GM18502 (cell line): ENCODE measurements around the gene KIF5B.
"Not testable (repeated sequence)": the region's sequence is repeated elsewhere in the genome, so short reads cannot be mapped to it uniquely, and the experiment has no call there.

Source experiments
- ATAC-seq: cut with Tn5 transposase; IDR thresholded peaks from one replicate; pipeline ENCODE4 v1.9.1; 2021; ENCODE audit warnings: mild to moderate bottlenecking; ENCODE audit not compliant: unreplicated experiment, poor library complexity

The KIF5B gene

DNA sequence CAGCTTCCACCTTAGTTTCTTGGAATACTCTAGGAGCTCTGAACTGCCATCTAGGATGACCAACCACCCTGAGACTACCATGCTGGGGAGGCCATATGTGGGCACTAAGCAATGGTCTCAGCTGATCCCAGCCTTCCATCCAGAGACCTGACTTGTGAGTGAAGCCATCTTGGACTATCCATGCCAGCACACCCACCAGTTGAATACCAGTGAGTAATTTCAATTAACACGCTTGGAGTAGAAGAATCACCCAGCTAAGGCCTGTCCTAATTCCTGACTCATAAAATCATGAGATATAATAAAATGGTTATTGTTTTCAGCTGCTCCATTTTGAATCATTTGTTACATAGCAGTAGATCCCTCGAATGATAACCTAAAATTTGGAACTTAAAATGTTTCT lies 5.2 kb upstream of the KIF5B start:
- ATAC-seq = no peak

DNA sequence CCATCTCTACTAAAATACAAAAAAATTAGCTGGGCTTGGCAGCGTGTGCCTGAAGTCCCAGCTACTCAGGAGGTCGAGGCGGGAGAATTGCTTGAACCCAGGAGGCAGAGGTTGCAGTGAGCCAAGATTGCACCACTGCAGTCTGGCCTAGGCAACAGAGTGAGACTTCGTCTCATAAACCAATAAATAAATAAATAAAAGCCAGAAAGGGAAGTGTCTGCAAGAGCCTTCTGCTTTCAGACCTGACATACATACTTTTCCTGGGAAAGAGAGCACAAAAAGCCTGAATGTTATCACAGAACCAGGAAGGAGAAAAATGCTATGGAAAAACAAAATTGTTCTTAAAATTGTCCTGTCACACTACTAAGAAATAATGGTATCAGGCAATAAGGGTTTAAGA lies 4.1 kb upstream of the KIF5B start:
- no peak for ATAC-seq

DNA sequence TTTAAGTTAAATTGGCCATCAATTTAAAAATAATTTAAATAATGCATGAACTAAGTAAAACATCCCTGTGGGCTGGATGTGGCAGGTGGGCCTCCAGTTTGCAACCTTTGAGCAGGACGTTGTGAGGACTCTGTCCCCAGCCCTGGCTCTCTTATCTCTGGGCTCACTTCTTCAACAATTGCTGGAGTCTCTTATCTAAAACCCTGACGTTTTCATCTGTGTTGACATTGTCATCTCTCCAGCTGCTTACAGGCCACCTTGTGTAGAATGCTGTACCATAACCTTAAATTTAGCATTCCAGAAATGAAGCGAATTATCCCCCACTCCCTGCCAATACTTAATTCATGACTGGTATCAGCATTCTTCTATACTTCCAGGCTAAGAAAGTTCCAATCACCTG lies 3.2 kb upstream of the KIF5B start:
- no peak for ATAC-seq

DNA sequence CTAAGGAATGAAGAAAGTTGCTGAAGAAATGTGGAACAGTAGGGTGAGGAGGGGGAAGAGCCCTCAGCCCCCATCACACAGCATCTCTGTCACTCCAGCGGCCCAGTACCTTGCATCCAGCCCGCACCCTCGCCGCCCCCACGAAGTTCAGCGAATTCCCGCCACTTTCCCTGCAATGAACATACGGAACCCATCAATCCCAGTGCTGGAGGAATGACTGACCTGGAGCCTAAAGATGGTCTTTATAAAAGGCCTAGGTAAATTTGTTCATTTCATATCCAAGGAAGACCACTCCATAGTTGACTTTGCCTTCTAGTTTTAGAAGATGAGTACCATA lies 779 bp upstream of the KIF5B start:
- no peak for ATAC-seq

DNA sequence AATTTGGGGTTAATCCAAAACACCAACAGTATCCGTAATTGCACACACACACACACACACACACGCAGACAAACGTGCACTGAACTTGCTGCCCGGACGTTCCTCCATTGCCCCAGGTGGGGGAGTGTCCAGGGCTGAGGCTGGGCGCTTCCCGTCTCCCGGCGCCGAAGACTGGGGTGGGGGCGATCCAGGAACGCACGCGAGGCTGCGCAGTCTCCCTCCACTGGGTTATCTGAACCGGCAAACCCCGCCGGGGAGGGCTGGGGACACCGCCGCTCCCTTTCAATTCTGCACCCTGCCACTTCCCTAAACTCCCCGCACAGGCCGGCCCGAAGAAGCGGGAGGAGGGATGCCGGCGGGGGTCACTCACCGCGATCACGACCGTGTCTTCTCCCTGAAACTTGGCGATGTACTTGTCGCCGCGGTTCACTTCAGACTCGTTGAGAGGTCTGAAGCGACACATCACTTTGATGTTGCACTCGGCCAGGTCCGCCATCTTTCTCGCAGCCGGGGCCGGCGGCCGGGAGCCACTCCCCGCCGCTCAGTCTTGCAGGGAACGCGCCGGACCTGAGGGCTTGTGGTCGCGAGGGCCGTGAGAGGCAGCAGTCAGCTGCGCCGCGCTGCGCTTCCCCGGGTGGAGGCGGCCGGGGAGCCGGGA lies 618 bp downstream of the KIF5B start:
- ATAC-seq = peak; percentile 50

DNA sequence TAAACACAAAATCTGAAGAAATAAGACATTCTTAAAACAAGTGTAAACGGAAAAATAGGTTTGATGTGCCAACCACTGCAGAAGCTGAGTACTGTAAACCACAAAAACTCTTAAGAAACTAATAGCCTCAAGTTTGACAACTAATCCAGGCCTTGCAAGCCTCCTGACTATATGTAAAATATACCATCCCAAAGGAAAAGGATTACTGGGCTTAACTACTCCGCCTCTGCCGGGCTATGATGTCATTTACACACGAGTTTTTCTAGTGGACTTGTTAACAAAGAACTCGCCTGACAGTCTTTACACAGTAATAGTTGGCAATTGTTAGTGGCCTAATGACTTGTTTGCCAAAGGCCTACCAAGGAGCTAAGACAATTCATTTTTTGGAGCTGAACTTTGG lies 2.1 kb downstream of the KIF5B start:
- ATAC-seq = no peak

DNA sequence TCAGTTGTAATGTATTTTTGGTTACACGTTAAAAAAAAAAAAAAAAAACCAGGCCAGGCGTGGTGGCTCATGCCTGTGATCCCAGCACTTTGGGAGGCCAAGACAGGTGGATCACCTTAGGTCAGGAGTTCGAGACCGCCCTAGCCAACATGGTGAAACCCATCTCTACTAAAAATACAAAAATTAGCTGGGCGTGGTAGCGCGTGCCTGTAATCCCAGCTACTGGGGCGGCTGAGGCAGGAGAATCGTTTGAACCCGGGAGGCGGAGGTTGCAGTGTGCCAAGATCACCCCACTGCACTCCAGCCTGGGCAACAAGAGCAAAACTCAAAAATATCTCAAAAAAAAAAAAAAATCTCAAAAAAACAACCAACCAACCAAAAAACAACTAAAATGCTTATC lies 2.8 kb downstream of the KIF5B start:
- ATAC-seq = not testable (repeated sequence)

DNA sequence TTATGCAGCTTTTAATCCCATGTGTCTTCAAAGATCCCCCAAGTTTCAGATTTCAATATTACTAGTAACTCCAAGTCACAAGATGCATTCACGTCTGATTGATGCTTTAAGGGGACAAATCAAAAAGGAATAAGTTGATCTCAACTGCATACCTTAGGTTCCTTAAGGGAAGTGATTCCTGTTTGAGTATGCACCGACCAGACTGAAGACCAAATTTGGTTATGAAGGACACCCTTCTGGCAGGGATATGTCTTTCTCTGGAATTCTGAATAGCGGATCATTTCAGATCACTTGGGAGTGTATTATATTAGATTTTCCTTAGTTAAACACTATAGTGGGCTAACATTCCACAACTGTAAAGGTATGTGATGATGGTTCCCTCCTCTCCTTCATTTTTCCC lies 4.3 kb downstream of the KIF5B start:
- no peak for ATAC-seq

DNA sequence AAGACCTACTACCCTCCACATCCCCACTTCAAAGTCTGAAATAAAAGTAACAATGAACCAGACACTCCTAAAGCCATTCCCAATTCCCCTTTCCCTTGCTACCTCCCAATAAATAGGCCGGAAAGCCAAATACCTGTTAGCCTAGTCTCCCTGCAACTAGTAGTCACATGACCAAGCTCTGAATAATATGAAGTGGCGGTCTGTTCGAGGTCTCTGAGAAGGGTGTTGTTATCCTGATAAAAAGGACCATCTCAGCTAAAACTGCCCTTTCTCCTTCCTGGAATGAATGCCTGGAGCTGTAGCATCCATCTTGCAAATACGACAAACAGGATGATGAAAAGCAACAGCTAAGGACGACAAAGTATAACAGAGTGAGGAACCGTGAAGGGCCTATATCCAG lies 6.0 kb downstream of the KIF5B start:
- ATAC-seq = no peak

DNA sequence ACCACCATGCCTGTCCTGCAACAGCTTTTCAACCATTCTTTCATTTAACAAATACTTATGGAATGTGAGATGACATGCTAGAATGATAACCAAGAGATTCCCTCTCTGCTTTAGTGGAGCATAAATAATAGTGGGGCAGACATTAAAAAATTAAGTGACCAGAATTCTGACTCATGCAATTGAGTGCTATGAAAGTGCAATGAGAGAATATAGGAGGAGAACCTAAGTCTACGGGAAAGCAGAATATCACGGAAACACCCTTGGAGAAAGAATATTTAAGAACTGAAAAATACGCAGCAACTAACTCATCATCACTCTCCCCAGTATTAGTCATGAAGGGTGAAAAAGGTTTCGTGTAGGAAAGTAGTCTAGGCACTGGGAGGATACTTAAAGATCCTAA lies 7.1 kb downstream of the KIF5B start:
- no peak for ATAC-seq

DNA sequence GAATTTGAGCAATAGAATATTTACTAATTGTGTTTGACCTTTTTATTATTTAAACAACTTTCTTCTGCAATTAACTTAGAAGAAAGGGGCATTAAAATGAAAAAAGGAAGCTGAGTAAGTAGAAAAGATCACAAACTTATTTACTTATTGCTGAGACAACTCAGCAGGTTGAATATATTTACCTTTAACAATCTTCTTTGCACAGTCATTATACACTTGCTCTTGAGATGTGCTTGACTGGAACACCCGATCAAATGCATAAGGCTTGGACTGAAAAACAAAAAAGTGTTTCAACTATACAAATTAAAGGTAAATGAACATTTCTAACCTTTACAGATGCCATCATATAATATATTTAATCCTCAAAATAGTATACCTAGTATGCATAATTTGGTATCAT lies 7.9 kb downstream of the KIF5B start:
- ATAC-seq = no peak

DNA sequence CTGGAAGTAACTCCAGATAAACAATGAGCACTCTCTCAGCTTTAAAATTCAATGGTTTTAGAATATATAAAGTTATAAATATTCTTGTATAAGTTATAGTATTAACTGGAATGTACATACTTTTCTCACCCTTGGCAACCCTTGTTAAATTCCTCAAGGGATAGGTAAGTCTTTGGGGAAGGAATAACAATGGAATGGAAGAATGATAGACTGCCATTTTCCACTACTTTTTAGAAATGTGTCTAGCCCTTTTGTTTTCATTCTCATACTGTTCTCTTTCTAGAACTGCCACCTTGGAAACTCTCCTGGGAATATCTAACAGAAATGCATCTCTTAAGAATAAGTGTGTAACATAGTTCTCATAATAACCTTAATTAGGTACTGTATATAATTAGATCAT lies 8.3 kb downstream of the KIF5B start:
- ATAC-seq = no peak

DNA sequence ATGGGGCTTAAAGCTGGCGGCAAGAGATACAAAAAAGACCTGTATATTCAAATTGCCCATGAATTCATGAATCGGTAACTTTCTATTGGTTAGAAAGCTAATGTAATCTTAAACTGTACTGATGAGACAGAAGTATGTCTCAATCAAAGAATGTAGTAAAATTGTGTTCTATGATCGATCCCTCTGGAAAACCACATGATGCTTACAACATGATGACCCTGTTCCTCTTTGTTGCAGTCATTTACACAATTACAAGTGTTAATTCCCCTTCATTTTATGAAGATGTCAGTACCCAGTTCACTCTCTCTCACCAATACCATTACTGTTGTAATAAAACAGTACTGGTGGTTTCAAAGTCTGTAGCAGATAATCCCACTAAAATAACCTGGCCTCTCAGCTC lies 10.1 kb downstream of the KIF5B start:
- no peak for ATAC-seq

DNA sequence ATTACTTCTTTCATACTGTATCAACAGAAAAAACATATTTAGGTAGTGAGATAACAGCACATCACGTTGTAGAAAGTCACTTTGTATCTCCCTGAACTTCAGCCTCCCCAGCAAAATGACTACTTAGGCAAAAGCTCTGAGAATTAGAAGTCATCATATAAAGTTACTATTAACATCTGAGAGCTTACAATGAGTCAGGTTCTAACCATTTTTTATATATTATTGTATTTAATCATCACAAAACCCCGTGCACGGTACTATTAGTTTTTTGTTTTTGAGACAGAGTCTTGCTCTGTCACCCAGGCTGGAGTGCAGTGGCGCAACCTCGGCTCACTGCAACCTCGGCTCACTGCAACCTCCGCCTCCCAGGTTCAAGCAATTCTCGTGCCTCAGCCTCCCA lies 13.5 kb downstream of the KIF5B start:
- ATAC-seq = not testable (repeated sequence)

DNA sequence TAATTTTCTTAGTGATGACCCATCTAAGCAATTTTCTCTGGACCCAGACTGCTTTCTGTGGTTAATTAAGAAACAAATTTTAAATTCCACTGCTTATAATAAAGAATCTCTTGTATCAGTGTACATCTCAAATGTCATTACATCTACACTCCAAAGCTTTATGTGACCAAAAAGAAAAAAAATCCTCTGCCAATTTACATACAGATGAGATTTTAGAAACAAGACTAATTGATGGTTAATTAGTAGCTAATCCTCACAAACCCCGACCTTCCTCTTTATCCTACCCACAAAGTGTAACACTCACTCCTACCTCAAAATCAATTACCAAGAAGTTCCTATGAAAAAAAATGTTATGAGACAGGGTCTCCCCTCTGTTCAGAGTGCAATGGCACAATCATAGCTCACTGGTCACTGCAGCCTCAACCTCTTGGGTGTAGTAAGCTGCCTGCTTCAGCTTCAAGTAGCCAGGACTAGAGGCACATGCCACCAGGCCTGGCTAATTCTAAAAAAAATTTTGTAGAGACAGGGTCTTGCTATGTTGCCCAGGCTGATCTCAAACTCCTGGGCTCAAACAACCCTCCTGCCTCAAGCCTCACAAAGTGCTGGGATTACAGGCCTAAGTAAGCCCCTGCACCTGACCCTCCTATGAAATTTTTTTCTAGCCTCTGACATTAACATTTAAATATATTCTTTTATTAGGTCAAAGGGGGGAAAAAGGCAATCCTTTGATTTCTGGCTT lies 14.8 kb downstream of the KIF5B start:
- no peak for ATAC-seq

DNA sequence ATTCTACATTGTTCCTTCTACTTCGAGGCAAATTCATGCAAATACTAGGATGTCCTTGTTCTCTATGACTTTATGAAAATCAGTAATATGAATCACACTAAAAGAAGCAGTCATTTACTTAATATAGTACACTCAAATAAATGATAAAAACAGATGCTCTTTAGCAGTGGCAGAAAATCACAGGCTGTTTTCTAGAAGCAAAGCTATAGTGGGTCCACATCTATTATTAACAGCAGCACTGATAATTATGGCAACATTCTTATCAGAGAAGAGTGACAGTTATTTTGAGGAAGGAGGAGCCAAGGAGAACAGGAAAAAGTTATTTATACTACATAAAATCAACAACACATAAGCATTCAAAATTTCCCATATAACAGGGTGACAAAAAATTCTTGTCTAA lies 16.5 kb downstream of the KIF5B start:
- no peak for ATAC-seq

DNA sequence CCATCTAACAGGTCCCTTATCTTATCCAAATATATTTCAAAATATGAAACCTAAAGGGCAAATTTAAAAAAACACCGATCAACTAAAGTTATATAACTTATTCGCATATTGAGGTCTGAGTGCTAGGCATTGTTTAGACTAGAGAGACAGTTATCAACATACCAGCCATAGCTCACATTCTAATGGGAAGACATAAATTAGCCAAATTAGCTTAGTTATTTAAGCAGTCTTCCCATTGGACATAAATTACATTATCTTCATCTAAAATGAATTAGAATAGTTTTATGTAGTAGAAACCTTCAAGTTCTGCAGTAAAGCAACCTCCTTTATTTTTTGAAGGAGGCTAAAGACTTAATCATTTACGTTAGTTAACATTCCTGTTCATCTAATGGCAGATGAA lies 17.4 kb downstream of the KIF5B start:
- no peak for ATAC-seq

DNA sequence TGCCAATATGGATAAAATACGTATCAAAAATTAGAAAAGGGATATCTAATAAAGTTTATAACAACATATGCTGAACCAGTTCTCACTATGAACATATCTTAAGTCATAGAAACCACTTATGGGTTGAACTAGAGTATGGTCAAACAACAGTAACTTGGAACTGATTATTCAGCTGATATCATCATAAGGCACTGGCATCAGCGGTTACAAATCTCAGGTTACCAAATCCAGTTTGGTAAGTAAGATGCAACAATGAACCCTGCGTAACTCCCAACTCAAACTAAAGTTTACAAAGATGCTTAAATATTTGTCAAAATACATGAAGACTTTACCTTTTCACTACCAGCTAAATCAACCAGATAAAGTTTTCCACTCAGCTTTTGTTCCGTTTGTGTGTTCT lies 19.3 kb downstream of the KIF5B start:
- ATAC-seq = no peak

DNA sequence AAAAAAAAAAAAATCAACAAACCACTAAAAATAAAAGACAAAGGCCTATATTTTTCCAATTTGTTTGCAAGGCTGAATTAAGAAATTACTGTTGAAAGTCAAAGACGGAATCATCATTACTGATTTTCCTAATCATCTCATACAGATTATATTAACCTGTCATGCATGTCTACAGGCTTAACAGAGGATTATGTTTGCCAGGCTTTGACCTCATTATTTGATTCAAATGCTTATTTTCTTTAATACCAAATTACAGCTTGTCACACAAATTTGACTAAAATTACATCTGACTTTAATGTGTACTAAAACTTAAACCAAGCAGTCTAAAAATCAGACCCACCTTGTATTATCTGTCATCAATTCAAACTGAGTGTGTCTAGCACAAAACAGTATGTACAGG lies 21.2 kb downstream of the KIF5B start:
- ATAC-seq = no peak

DNA sequence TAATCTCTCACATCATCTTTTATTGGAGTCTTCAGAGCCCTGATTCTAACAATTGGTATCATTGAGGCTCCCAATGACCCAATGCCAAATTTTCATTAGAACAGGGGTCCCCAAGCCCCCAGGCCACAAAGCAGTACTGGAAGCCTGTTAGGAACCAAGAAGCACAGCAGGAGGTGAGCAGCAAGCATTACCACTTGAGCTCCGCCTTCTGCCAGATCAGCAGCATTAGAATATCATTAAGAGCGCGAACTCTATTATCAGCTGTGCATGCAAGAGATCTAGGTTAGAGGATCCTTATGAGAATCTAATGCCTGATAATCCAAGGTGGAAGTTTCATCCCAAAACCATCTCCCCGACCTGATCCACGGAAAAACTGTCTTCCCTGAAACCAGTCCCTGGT lies 23.1 kb downstream of the KIF5B start:
- no peak for ATAC-seq

DNA sequence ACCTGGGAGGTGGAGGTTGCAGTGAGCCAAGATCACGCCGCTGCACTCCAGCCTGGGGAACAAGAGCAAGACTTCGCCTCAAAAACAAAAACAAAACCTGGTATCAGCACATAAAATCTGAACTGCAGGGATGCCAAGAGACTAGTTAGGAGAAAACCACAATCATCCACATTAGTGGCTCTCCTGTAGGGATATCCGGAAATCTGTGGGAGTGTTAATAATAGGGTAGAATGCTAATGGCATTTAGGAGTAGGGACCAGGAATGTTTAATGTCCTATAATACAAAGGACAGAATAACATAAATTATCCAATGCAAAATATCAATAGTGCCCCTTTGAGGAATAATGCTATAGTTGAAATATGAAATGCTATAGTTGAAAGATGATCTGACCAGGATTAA lies 24.3 kb downstream of the KIF5B start:
- ATAC-seq = no peak

DNA sequence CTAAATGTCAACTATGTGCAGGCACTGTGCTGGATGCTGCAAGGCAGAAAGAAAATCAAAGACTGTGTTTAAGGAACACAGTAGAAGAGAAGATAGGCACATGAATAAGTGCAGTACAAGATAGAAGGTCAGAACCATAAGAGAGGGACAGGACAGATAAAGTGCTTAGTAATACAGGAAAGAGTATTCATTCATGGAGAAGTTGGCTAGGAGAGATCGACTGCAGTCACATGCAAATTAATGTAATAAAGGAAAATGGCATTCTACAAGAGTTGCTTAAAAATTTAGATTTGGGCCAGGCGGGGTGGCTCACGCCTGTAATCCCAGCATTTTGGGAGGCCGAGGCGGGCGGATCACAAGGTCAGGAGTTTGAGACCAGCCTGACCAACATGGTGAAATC lies 24.8 kb downstream of the KIF5B start:
- ATAC-seq = no peak
